Measurements from ENCODE around the gene PARP16.

PARP16 gene

GRCh38 chr15:65214010-65214409 lies 72.7 kb downstream of the PARP16 start:
- Histone ChIP-seq H3K4me3 (replicated peaks; ENCODE audit: low read depth, low read length) (no peak overlapping the region), H3K27me3 (replicated peaks; ENCODE audit: control insufficient read depth, insufficient read depth, low read length) (no peaks in the 10 kb centered on the region), H3K36me3 (ENCODE audit: control insufficient read depth, insufficient read depth, low read length) (no peaks in the 10 kb centered on the region)
- no peak for DNase-seq (ENCODE audit: extremely low read depth, insufficient read length)
- TF ChIP-seq CTCF (IDR thresholded peaks at IDR 0.05; ENCODE audit: insufficient read depth, low read length, poor library complexity, severe bottlenecking) = no peak

- H3K4me3 ChIP-seq (replicated peaks; ENCODE audit: low read depth, low read length) = no peak overlapping the region
- no peak for TF ChIP-seq CTCF (IDR thresholded peaks at IDR 0.05; ENCODE audit: insufficient read depth, low read length, poor library complexity, severe bottlenecking)
- peaks cover 2% of the 10 kb centered on the region for H3K27me3 ChIP-seq (replicated peaks; ENCODE audit: control insufficient read depth, insufficient read depth, low read length)
- DNase-seq (ENCODE audit: extremely low read depth, insufficient read length) = no peak
- H3K36me3 ChIP-seq (ENCODE audit: control insufficient read depth, insufficient read depth, low read length) = no peaks in the 10 kb centered on the region
Observed at GRCh38 chr15:65213241-65213640, 73.4 kb downstream of the PARP16 start.

- H3K27me3 ChIP-seq (replicated peaks; ENCODE audit: control insufficient read depth, insufficient read depth, low read length) = peaks cover 2% of the 10 kb centered on the region
- H3K4me3 ChIP-seq (replicated peaks; ENCODE audit: low read depth, low read length) = no peak overlapping the region
- peak; percentile 24 for DNase-seq (ENCODE audit: extremely low read depth, insufficient read length)
- no peaks in the 10 kb centered on the region for H3K36me3 ChIP-seq (ENCODE audit: control insufficient read depth, insufficient read depth, low read length)
- TF ChIP-seq CTCF (IDR thresholded peaks at IDR 0.05; ENCODE audit: insufficient read depth, low read length, poor library complexity, severe bottlenecking) = peak; percentile 78
Observed at GRCh38 chr15:65212097-65212496, 74.6 kb downstream of the PARP16 start.

GRCh38 chr15:65211482-65211982 lies 75.2 kb downstream of the PARP16 start:
- no peak for TF ChIP-seq CTCF (IDR thresholded peaks at IDR 0.05; ENCODE audit: insufficient read depth, low read length, poor library complexity, severe bottlenecking)
- no peak overlapping the region for H3K4me3 ChIP-seq (replicated peaks; ENCODE audit: low read depth, low read length)
- H3K36me3 ChIP-seq (ENCODE audit: control insufficient read depth, insufficient read depth, low read length) = no peaks in the 10 kb centered on the region
- DNase-seq (ENCODE audit: extremely low read depth, insufficient read length) = no peak
- peaks cover 2% of the 10 kb centered on the region for H3K27me3 ChIP-seq (replicated peaks; ENCODE audit: control insufficient read depth, insufficient read depth, low read length)

- DNase-seq (ENCODE audit: extremely low read depth, insufficient read length) = no peak
- H3K27me3 ChIP-seq (replicated peaks; ENCODE audit: control insufficient read depth, insufficient read depth, low read length) = peaks cover 2% of the 10 kb centered on the region
- H3K36me3 ChIP-seq (ENCODE audit: control insufficient read depth, insufficient read depth, low read length) = no peaks in the 10 kb centered on the region
- no peak within 1 kb of the TSS for H3K4me3 ChIP-seq (replicated peaks; ENCODE audit: low read depth, low read length)
- no peak for TF ChIP-seq CTCF (IDR thresholded peaks at IDR 0.05; ENCODE audit: insufficient read depth, low read length, poor library complexity, severe bottlenecking)
Observed at GRCh38 chr15:65210770-65211481, 75.8 kb downstream of the PARP16 start, which contains the start of gene CILP. CILP (minus strand) TSS chr15:65211473; CDS start chr15:65209755, 1,718 bp downstream.

All from GM06990 (cell line).